GM04503 (cell line): ENCODE measurements around the gene INSC.

Experiments used
- DNase-seq: peaks from one replicate; pipeline ENCODE4 v3.0.0-alpha.2; 2012; ENCODE audit warnings: low read depth

The INSC gene

GRCh38 chr11:15146271-15147003, 31.7 kb downstream of the INSC start:
- no peak for DNase-seq

GRCh38 chr11:15148169-15148568, 33.4 kb downstream of the INSC start:
- DNase-seq: no peak

GRCh38 chr11:15149050-15149449, 34.3 kb downstream of the INSC start:
- no peak for DNase-seq

- no peak for DNase-seq
Measured at GRCh38 chr11:15150507-15150906, 35.8 kb downstream of the INSC start.

GRCh38 chr11:15153231-15153630, 38.5 kb downstream of the INSC start:
- DNase-seq: no peak

- peak; percentile 78 for DNase-seq
Measured at GRCh38 chr11:15157181-15157580, 42.5 kb downstream of the INSC start.

- DNase-seq: no peak
Measured at GRCh38 chr11:15157606-15158137, 42.9 kb downstream of the INSC start.

- DNase-seq: peak; percentile 74
Measured at GRCh38 chr11:15158351-15159015, 43.8 kb downstream of the INSC start.

GRCh38 chr11:15159085-15159484, 44.4 kb downstream of the INSC start:
- DNase-seq: no peak

- DNase-seq: no peak
Measured at GRCh38 chr11:15161790-15162189, 47.1 kb downstream of the INSC start.

GRCh38 chr11:15163136-15163535, 48.4 kb downstream of the INSC start:
- DNase-seq: no peak

- DNase-seq: no peak
Measured at GRCh38 chr11:15166204-15166603, 51.5 kb downstream of the INSC start.

GRCh38 chr11:15169815-15170551, 55.3 kb downstream of the INSC start:
- no peak for DNase-seq

GRCh38 chr11:15170698-15171097, 56.0 kb downstream of the INSC start:
- no peak for DNase-seq

- DNase-seq: no peak
Measured at GRCh38 chr11:15171956-15172355, 57.2 kb downstream of the INSC start.

GRCh38 chr11:15175831-15176230, 61.1 kb downstream of the INSC start:
- DNase-seq: no peak

GRCh38 chr11:15176646-15177163, 62.0 kb downstream of the INSC start:
- no peak for DNase-seq

GRCh38 chr11:15177491-15177890, 62.8 kb downstream of the INSC start:
- no peak for DNase-seq

- no peak for DNase-seq
Measured at GRCh38 chr11:15178214-15178613, 63.5 kb downstream of the INSC start.

- DNase-seq: peak; percentile 75
Measured at GRCh38 chr11:15179167-15179566, 64.4 kb downstream of the INSC start.

GRCh38 chr11:15180212-15180792, 65.6 kb downstream of the INSC start:
- no peak for DNase-seq

GRCh38 chr11:15182372-15182771, 67.6 kb downstream of the INSC start:
- DNase-seq: no peak
